Measurements from ENCODE around the gene KNTC1.
"Not testable (repeated sequence)": the region's sequence is repeated elsewhere in the genome, so short reads cannot be mapped to it uniquely, and the experiment has no call there.

DNA sequence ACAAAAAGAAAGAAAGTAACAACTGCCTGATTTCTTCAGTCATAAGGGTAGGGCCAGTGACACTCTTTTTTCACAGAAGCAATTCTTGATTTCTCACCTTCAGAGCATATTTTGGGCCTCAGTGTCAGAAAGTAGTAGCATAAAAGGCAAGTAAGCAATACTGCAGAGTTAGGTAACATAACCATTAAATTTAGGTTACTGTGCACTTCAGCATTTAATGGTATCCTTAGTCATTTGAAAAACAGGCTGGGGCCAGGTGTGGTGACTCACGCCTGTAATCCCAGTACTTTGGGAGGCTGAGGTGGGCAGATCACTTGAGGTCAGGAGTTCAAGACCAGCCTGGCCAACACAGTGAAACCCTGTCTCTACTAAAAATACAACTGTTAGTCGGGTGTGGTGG is 56.2 kb downstream of the KNTC1 start:
- not testable (repeated sequence) for TF ChIP-seq PHF8 (IDR thresholded peaks at IDR 0.05; ENCODE audit: borderline replicate concordance, low read depth); POLR2A (IDR thresholded peaks at IDR 0.05; ENCODE audit: low read length); RAD21 (conservative IDR thresholded peaks at IDR 0.05 in 1 of 2, IDR thresholded peaks at IDR 0.05 in 1 of 2); CBX2 (IDR thresholded peaks at IDR 0.05; ENCODE audit: borderline replicate concordance, low read depth)
- TF ChIP-seq, protein P1, sequence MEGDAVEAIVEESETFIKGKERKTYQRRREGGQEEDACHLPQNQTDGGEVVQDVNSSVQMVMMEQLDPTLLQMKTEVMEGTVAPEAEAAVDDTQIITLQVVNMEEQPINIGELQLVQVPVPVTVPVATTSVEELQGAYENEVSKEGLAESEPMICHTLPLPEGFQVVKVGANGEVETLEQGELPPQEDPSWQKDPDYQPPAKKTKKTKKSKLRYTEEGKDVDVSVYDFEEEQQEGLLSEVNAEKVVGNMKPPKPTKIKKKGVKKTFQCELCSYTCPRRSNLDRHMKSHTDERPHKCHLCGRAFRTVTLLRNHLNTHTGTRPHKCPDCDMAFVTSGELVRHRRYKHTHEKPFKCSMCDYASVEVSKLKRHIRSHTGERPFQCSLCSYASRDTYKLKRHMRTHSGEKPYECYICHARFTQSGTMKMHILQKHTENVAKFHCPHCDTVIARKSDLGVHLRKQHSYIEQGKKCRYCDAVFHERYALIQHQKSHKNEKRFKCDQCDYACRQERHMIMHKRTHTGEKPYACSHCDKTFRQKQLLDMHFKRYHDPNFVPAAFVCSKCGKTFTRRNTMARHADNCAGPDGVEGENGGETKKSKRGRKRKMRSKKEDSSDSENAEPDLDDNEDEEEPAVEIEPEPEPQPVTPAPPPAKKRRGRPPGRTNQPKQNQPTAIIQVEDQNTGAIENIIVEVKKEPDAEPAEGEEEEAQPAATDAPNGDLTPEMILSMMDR (IDR thresholded peaks at IDR 0.05), result not testable (repeated sequence)
- TF ChIP-seq, protein P2, sequence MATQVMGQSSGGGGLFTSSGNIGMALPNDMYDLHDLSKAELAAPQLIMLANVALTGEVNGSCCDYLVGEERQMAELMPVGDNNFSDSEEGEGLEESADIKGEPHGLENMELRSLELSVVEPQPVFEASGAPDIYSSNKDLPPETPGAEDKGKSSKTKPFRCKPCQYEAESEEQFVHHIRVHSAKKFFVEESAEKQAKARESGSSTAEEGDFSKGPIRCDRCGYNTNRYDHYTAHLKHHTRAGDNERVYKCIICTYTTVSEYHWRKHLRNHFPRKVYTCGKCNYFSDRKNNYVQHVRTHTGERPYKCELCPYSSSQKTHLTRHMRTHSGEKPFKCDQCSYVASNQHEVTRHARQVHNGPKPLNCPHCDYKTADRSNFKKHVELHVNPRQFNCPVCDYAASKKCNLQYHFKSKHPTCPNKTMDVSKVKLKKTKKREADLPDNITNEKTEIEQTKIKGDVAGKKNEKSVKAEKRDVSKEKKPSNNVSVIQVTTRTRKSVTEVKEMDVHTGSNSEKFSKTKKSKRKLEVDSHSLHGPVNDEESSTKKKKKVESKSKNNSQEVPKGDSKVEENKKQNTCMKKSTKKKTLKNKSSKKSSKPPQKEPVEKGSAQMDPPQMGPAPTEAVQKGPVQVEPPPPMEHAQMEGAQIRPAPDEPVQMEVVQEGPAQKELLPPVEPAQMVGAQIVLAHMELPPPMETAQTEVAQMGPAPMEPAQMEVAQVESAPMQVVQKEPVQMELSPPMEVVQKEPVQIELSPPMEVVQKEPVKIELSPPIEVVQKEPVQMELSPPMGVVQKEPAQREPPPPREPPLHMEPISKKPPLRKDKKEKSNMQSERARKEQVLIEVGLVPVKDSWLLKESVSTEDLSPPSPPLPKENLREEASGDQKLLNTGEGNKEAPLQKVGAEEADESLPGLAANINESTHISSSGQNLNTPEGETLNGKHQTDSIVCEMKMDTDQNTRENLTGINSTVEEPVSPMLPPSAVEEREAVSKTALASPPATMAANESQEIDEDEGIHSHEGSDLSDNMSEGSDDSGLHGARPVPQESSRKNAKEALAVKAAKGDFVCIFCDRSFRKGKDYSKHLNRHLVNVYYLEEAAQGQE (IDR thresholded peaks at IDR 0.05), result not testable (repeated sequence)

All from A549 (cell line).